K562 (cell line): ENCODE data around the gene DHRS3. TPM values are rescaled to one million over a fixed set of nuclear protein-coding genes. Genes with fewer than 3 reads are reported as not detected.

Experiments
- ATAC-seq: fragments of 200-7000 bp; cut with Tn5 transposase; 3 replicates; pipeline ENCODE4 v1.9.1; 2020; ENCODE audit warnings: moderate library complexity
- BruUV-seq: library from RNA; stranded (reverse); fragments of 400-500 nt; replicated peaks from 2 replicates; lab custom pipeline; 2021; lab: Mats Ljungman, UMichigan
- CTCF ChIA-PET: fragments of 300-600 bp; formaldehyde crosslinking; extraction: SDS; loops from one replicate; lab custom pipeline; 2021; ENCODE audit warnings: low intra/inter-chr PET ratio; lab: Yijun Ruan, JAX
- POLR2A ChIA-PET: fragments of 300-600, 350-650 bp; sonication (Branson Sonifier 250); formaldehyde crosslinking; extraction: SDS; loops from one replicate; lab custom pipeline; 2021; ENCODE audit warnings: antibody characterized with exemption, inconsistent platforms; lab: Yijun Ruan, JAX
- DNase-seq, 4 experiments: peaks; one replicate each; pipeline versions ENCODE4 v3.0.0 to v3.0.0-alpha.2; 2011 to 2018; ENCODE audit warnings: low spot score in 3 of 4, mixed read lengths in 3 of 4; ENCODE audit errors: extremely low read depth in 1 of 4
- FAIRE-seq: peaks from 2 replicates; lab custom pipeline; 2011; peaks lifted over from hg19 to GRCh38; lab: Jason Lieb, UNC
- H2AFZ ChIP-seq: 2 replicates; pipeline ENCODE4 v1.6.0; 2011; ENCODE audit warnings: low read depth, low read length, control low read depth, inconsistent platforms
- H3K27ac ChIP-seq: fragments of 200-600 bp; 3 replicates; pipeline ENCODE4 v1.8.0; 2011; ENCODE audit warnings: low read depth, mild to moderate bottlenecking, control low read depth, inconsistent platforms, low read length, moderate library complexity, mixed read lengths; ENCODE audit errors: extremely low read depth
- H3K27me3 ChIP-seq, 2 experiments: fragments of 300-600 bp in 1 of 2; 2 replicates in 1 of 2; 3 replicates in 1 of 2; pipeline versions ENCODE4 v1.6.0 to v1.8.0; 2011; ENCODE audit warnings: inconsistent platforms in 2 of 2, low read length in 2 of 2, mild to moderate bottlenecking in 1 of 2, mixed read lengths in 1 of 2, moderate library complexity in 1 of 2; ENCODE audit not compliant: control insufficient read depth in 2 of 2, insufficient read depth in 2 of 2
- H3K36me3 ChIP-seq: fragments of 300-600 bp; 3 replicates; pipeline ENCODE4 v1.8.0; 2011; ENCODE audit warnings: mild to moderate bottlenecking, low read length, inconsistent platforms; ENCODE audit not compliant: control insufficient read depth, insufficient read depth
- H3K4me1 ChIP-seq, 2 experiments: fragments of 200-600 bp in 1 of 2; replicated peaks in 1 of 2; 2 replicates in 1 of 2; 3 replicates in 1 of 2; pipeline versions ENCODE4 v1.5.1 to v1.8.0; 2011; ENCODE audit warnings: inconsistent platforms in 2 of 2, low read length in 2 of 2, mild to moderate bottlenecking in 1 of 2, mixed read lengths in 1 of 2, moderate library complexity in 1 of 2; ENCODE audit not compliant: control insufficient read depth in 2 of 2, insufficient read depth in 2 of 2
- H3K4me2 ChIP-seq: 2 replicates; pipeline ENCODE4 v1.6.1; 2011; ENCODE audit warnings: low read length, control low read depth, inconsistent platforms, mixed read lengths; ENCODE audit not compliant: insufficient read depth
- H3K4me3 ChIP-seq: fragments of 200-600 bp; sonication (generic), shearing (Covaris generic); 2 replicates; pipeline ENCODE4 v1.5.1; 2016; ENCODE audit warnings: control low read depth, inconsistent platforms
- H3K79me2 ChIP-seq: fragments of 200-600 bp; 3 replicates; pipeline ENCODE4 v1.8.0; 2011; ENCODE audit warnings: low read length, inconsistent platforms; ENCODE audit not compliant: control insufficient read depth, insufficient read depth
- H3K9ac ChIP-seq, 2 experiments: 2 replicates each; pipeline versions ENCODE4 v1.6.0 to v1.6.1; 2011; ENCODE audit warnings: low read depth in 2 of 2, low read length in 2 of 2, control low read depth in 1 of 2, inconsistent platforms in 1 of 2, mild to moderate bottlenecking in 1 of 2, mixed read lengths in 1 of 2; ENCODE audit not compliant: insufficient read depth in 1 of 2
- H3K9me1 ChIP-seq: one replicate; pipeline ENCODE4 v1.6.0; 2011; ENCODE audit warnings: inconsistent platforms, mild to moderate bottlenecking, low read length, moderate library complexity; ENCODE audit not compliant: control insufficient read depth, insufficient read depth
- H3K9me3 ChIP-seq: replicated peaks from 2 replicates; pipeline ENCODE4 v1.5.1; 2011; ENCODE audit warnings: low read depth, low read length, inconsistent platforms; ENCODE audit not compliant: control insufficient read depth, insufficient read depth
- H4K20me1 ChIP-seq: replicated peaks from 2 replicates; pipeline ENCODE4 v1.6.1; 2011; ENCODE audit warnings: low read length, inconsistent platforms, mixed read lengths; ENCODE audit not compliant: control insufficient read depth, insufficient read depth
- ARID4B ChIP-seq: sonication (generic); formaldehyde crosslinking; IDR thresholded peaks from 2 replicates; pipeline ENCODE4 v1.8.0; 2022; ENCODE audit warnings: mild to moderate bottlenecking, missing genetic modification reagents
- BMI1 ChIP-seq: fragments of 150-350 bp; IDR thresholded peaks from 2 replicates; pipeline ENCODE4 v1.6.1; 2014; ENCODE audit warnings: low read length
- BRF1 ChIP-seq: IDR thresholded peaks from 3 replicates; pipeline ENCODE4 v1.6.1; 2011; ENCODE audit warnings: borderline replicate concordance, mild to moderate bottlenecking; ENCODE audit not compliant: insufficient read length; ENCODE audit errors: extremely low read depth
- GTF2B ChIP-seq: IDR thresholded peaks from 2 replicates; pipeline ENCODE4 v1.6.1; 2011; ENCODE audit not compliant: insufficient read length; ENCODE audit errors: extremely low read depth
- KAT8 ChIP-seq: fragments of 450-650 bp; IDR thresholded peaks from 2 replicates; pipeline ENCODE4 v1.6.1; 2016; ENCODE audit warnings: low read depth, mild to moderate bottlenecking
- MCM2 ChIP-seq: fragments of 450-650 bp; IDR thresholded peaks from 2 replicates; pipeline ENCODE4 v1.6.1; 2017; ENCODE audit warnings: low read depth, mild to moderate bottlenecking
- MCM5 ChIP-seq: fragments of 450-650 bp; IDR thresholded peaks from 2 replicates; pipeline ENCODE4 v1.6.1; 2016; ENCODE audit warnings: low read depth
- POLR2AphosphoS2 ChIP-seq: IDR thresholded peaks from 2 replicates; pipeline ENCODE4 v1.6.1; 2012; ENCODE audit warnings: low read length, improper control_type of control experiment
- TCF7 ChIP-seq: sonication (generic); IDR thresholded peaks from 2 replicates; pipeline ENCODE4 v1.6.1; 2016; ENCODE audit warnings: antibody characterized with exemption, borderline replicate concordance
- TEAD1 ChIP-seq, 2 experiments: fragments of 450-650 bp in 1 of 2; sonication (generic) in 1 of 2; formaldehyde crosslinking; IDR thresholded peaks; 2 replicates each; pipeline versions ENCODE4 v1.4.0 to v1.8.0; 2020 to 2022; ENCODE audit warnings: mild to moderate bottlenecking in 2 of 2, missing genetic modification reagents in 1 of 2
- TSC22D4 ChIP-seq: fragments of 450-650 bp; IDR thresholded peaks from 2 replicates; pipeline ENCODE4 v1.6.1; 2016; ENCODE audit warnings: missing genetic modification characterization, missing biosample characterization, control low read depth
- YY1 ChIP-seq, 3 experiments: IDR thresholded peaks; 2 replicates each; pipeline ENCODE4 v1.6.1; 2011; ENCODE audit warnings: low read length in 2 of 3, mild to moderate bottlenecking in 2 of 3, moderate library complexity in 2 of 3, borderline replicate concordance in 1 of 3, control low read depth in 1 of 3, low read depth in 1 of 3; ENCODE audit not compliant: insufficient read depth in 3 of 3, insufficient replicate concordance in 2 of 3, control insufficient read depth in 1 of 3, insufficient read length in 1 of 3; ENCODE audit errors: extremely low read depth in 1 of 3
- ZBTB17 ChIP-seq: fragments of 450-650 bp; formaldehyde crosslinking; IDR thresholded peaks from 2 replicates; pipeline ENCODE4 v1.4.0; 2020; ENCODE audit warnings: mild to moderate bottlenecking
- ZFP1 ChIP-seq: fragments of 450-650 bp; formaldehyde crosslinking; IDR thresholded peaks from 2 replicates; pipeline ENCODE4 v1.4.0; 2020; ENCODE audit warnings: mild to moderate bottlenecking, mixed read lengths
- ZNF175 ChIP-seq: fragments of 200-800 bp; sonication (Bioruptor generic); IDR thresholded peaks from 2 replicates; pipeline ENCODE4 v1.6.1; 2016; ENCODE audit warnings: low read depth, mild to moderate bottlenecking, missing genetic modification characterization, missing compliant biosample characterization
- WGBS: fragments of 100-300 bp; shearing (Covaris generic); methylation state at CpG from one replicate; pipeline ENCODE4 v1.1.6; 2016; ENCODE audit warnings: low coverage, mixed read lengths; ENCODE audit not compliant: insufficient coverage; ENCODE audit errors: missing lambda C conversion rate; 5-methylcytosine and 5-hydroxymethylcytosine counted together
- in situ Hi-C: fragments of 300-500 bp; cut with MboI; formaldehyde crosslinking; loops from 4 replicates; pipeline ENCODE4 v1.15.0; 2018; ENCODE audit warnings: inconsistent platforms, mixed read lengths
- intact Hi-C: fragments of 100-400 bp; cut with micrococcal nuclease; formaldehyde crosslinking; loops from 2 replicates; pipeline ENCODE4 v1.14.2; 2022
- polyA plus RNA-seq, 8 experiments: library from polyadenylated mRNA; depleted of rRNA in 4 of 8; stranded (reverse) in 5 of 8; unstranded in 3 of 8; fragments of >200 nt; fragmentation: Nextera tagmentation in 2 of 8; fragmentation: Illumina TruSeq in 1 of 8; extraction: Ambion mirVana in 2 of 8; extraction: Trizol in 1 of 8; gene quantifications; 2 replicates each; pipeline versions ENCODE4 v1.2.1 to v1.2.3, GENCODE V29; 2011 to 2014; ENCODE audit warnings: inconsistent platforms in 1 of 8, missing spikeins in 1 of 8
- total RNA-seq, 7 experiments: library from RNA; depleted of rRNA in 6 of 7; stranded (reverse); fragments of >200 nt in 6 of 7; fragmentation: Illumina TruSeq in 2 of 7; extraction: Trizol in 2 of 7; gene quantifications; 2 replicates each; pipeline versions ENCODE4 v1.2.1 to v1.2.3, GENCODE V29; 2011 to 2021; ENCODE audit warnings: low replicate concordance in 1 of 7

DHRS3 gene
- total and polyA plus RNA-seq, 9 of the 15 experiments (the other 6 are each of a cell fraction or from before 2014, with no cell fraction given), result 21.0 to 116 (median 58.7) TPM

- Histone ChIP-seq H3K9me3 (0 out of 2 replicates have a peak, but pooled peaks cover 2% of the 10 kb centered on the region), H3K27me3 (no peaks in the 10 kb centered on the region), H3K27ac (peak overlapping the region; percentile 94), H3K36me3 (peaks cover 34% of the 10 kb centered on the region), H3K4me3 (peak overlapping the region; percentile 71), H2AFZ (peak overlapping the region; percentile 36; the same call in 1 of the 2 replicates), H3K79me2 (peaks cover 85% of the 10 kb centered on the region), H3K4me1 (peaks cover 28 to 37% of the 10 kb centered on the region in 2 experiments), H3K9ac (peak overlapping the region; percentile 94 to 97), H4K20me1 (0 out of 2 replicates have a peak, but pooled peaks cover 5% of the 10 kb centered on the region), H3K9me1 (no peaks in the 10 kb centered on the region), H3K4me2 (peak overlapping the region; percentile 97)
- POLR2A ChIA-PET, result interaction anchor here (0.6 to 4.1 kb wide), 8 partner anchors 7 to 221 kb away, joined by 3 to 24 read pairs (median 4); no protein-coding TSS in a partner anchor
- CTCF ChIA-PET, result interaction anchor here (0.6 kb wide), 1 partner anchor 387 kb away, joined by 3 read pairs; no protein-coding TSS in a partner anchor
- intact Hi-C loops (loop anchor here (5.0 kb wide), 2 partner anchors 90 to 140 kb away; no protein-coding TSS in a partner anchor), in situ Hi-C loops (loop anchor here (5.0 to 25.0 kb wide), 2 partner anchors 210 to 305 kb away; no protein-coding TSS in a partner anchor)
- BruUV-seq, result no TSS peak
- DNase-seq, result peak in 2 of 4 experiments; percentile 42 to 51
- 12% methylated on average over 49 of the region's 53 CpGs for WGBS
- FAIRE-seq, result no peak
- peak; percentile 1 for ATAC-seq
- no peak for TF ChIP-seq BMI1
- TF ChIP-seq YY1 (IDR thresholded peaks at IDR 0.05; ENCODE audit: borderline replicate concordance in 1 of 3, control insufficient read depth in 1 of 3, extremely low read depth in 1 of 3, insufficient read depth in 3 of 3, insufficient read length in 1 of 3, insufficient replicate concordance in 2 of 3, low read depth in 1 of 3, low read length in 2 of 3), result peak in 1 of 3 experiments; percentile 7
- 0 out of 4 replicates have a peak, but pooled peaks of 1 of the 2 experiments have one; percentile 8 for TF ChIP-seq TEAD1 (CRISPR knock-in tag; IDR thresholded peaks at IDR 0.05)
- no peak for TF ChIP-seq ZBTB17 (CRISPR knock-in tag)
- TF ChIP-seq POLR2AphosphoS2, result no peak
- TF ChIP-seq MCM2, result no peak
- TF ChIP-seq BRF1, result no peak
- TF ChIP-seq GTF2B, result no peak
- no peak for TF ChIP-seq KAT8
- no peak for TF ChIP-seq MCM5
- no peak for TF ChIP-seq ZNF175 (CRISPR knock-in tag)
- no peak for TF ChIP-seq TCF7
- no peak for TF ChIP-seq TSC22D4 (tag)
- peak; percentile 64; the same call in 1 of the 2 replicates for TF ChIP-seq ARID4B (CRISPR knock-in tag)
- TF ChIP-seq ZFP1 (CRISPR knock-in tag), result no peak
These were observed 1.2 kb downstream of the DHRS3 start for GRCh38 chr1:12616709-12617373.
